ENCODE measurements around the gene DDX51. TPM values are rescaled to one million over a fixed set of nuclear protein-coding genes. Genes with fewer than 3 reads are reported as not detected.

The DDX51 gene
- total RNA-seq, 1 experiment from 2014 or later: 12.5 TPM

GRCh38 chr12:132165584-132165983 lies 21.5 kb upstream of the DDX51 start:
- no peaks in the 10 kb centered on the region for H3K36me3 ChIP-seq
- no peak overlapping the region for H3K4me3 ChIP-seq
- no peaks in the 10 kb centered on the region for H3K9me3 ChIP-seq (replicated peaks)
- H3K4me1 ChIP-seq: no peaks in the 10 kb centered on the region; the same call in 1 of the 2 replicates
- no peaks in the 10 kb centered on the region for H3K27me3 ChIP-seq
- H3K27ac ChIP-seq: no peak overlapping the region
- DNase-seq: no peak

DNA sequence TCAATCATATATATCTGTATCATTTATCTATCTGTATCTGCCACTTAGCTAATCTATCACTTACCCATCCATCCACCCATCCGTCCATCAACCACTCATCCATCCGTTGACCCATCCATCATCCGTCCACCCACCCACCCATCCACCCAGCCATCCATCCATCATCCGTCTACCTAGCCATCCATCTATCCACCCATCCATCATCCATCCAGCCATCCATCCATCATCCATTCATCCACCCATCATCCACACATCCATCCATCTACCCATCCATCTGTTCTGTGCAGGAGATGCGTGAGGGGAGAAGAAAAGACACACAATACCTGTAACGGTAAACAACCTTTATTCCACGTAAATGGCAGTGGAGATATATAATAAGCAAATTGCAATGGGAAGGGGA lies 20.3 kb upstream of the DDX51 start:
- Histone ChIP-seq H3K4me3 (no peak overlapping the region), H3K9me3 (replicated peaks) (no peaks in the 10 kb centered on the region), H3K36me3 (no peaks in the 10 kb centered on the region), H3K27me3 (no peaks in the 10 kb centered on the region), H3K4me1 (no peaks in the 10 kb centered on the region; the same call in 1 of the 2 replicates), H3K27ac (no peak overlapping the region)
- DNase-seq: no peak

DNA sequence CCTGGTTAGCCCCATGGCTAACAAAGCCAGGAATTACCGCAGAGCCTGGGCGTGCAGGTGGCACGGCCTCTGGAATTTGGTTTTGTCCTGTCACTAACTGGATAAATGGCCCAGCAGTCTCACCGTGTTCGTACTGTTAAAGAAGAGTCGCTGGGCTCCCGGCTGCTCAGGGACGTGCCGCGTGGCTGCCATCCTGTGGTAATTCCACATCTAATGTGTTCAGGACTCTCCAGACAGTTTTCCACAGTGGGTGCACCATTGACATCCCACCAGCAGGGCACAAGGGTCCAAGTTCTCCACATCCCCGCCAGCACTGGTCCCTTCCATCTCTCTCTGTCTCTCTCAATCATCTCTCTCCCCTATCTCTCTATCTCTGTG lies 19.8 kb upstream of the DDX51 start:
- Histone ChIP-seq H3K36me3 (no peaks in the 10 kb centered on the region), H3K27me3 (no peaks in the 10 kb centered on the region), H3K9me3 (replicated peaks) (no peaks in the 10 kb centered on the region), H3K27ac (no peak overlapping the region), H3K4me3 (no peak overlapping the region), H3K4me1 (no peaks in the 10 kb centered on the region; the same call in 1 of the 2 replicates)
- DNase-seq: peak; percentile 25 to 45

- no peaks in the 10 kb centered on the region; the same call in 1 of the 2 replicates for H3K4me1 ChIP-seq
- no peak overlapping the region for H3K27ac ChIP-seq
- H3K9me3 ChIP-seq (replicated peaks): no peaks in the 10 kb centered on the region
- H3K27me3 ChIP-seq: no peaks in the 10 kb centered on the region
- DNase-seq: no peak
- no peaks in the 10 kb centered on the region for H3K36me3 ChIP-seq
- H3K4me3 ChIP-seq: no peak overlapping the region
Observed at GRCh38 chr12:132163041-132163910, 19.2 kb upstream of the DDX51 start.

DNA sequence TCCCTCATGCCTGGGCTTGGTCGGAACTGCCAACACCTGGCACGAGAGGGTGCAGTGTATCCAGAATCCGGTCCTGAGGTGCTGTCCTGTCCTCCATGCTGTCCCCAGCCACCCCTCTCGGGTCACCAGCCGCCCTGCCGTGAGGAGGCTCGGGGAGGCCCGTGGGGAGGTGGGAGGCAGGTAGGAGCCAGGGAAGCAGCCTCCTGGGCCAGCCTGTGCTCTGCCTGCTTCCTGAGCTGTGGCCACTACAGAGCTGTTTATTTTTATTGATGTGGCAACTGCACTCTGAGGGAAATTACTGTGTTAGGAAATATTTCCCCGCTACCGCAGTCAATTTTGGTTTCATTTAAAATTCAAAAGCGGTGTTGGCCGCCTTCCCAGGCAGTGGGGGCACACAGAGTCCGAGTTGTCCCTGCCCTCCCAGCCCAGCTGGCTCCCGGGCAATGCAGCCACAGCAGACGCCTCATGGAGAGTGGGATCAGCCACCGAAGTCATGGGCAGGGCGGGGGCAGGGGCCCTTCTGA lies 18.5 kb upstream of the DDX51 start:
- H3K4me1 ChIP-seq: no peaks in the 10 kb centered on the region; the same call in 1 of the 2 replicates
- no peaks in the 10 kb centered on the region for H3K27me3 ChIP-seq
- no peak overlapping the region for H3K4me3 ChIP-seq
- H3K9me3 ChIP-seq (replicated peaks): no peaks in the 10 kb centered on the region; the same call in 1 of the 2 replicates
- H3K27ac ChIP-seq: no peak overlapping the region
- peaks cover 4% of the 10 kb centered on the region; the same call in 1 of the 2 replicates for H3K36me3 ChIP-seq
- peak; percentile 55 to 57 for DNase-seq

DNA sequence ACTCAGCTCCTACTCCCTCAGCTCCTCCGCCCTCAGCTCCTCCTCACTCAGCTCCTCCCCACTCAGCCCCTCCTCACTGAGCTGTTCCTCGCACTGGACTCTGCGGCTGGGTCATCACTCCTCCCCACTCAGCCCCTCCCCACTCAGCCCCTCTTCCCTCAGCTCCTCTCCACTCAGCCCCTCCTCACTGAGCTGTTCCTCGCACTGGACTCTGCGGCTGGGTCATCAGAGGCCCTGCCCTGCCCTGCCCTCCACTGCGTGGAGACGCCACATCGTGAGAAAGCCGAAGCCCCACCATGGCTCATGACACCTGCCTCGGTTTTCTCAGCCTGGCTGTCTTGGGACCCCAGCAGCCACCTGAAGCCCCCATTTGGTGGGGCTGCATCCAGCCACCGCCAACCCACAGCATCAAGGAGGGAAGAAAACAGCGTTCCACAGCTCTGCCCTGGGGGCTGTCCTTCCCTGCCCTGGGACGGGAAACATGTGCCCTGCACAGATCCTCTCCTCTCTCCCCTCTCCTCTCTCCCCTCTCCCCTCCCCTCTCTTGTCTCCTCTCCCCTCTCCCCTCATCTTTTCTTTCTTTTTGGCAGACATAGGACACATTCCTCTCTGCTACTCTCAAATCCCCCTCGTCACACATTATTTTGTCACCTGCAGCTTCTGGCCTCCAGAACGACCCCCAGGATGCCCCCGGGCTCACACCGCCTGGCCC lies 17.8 kb upstream of the DDX51 start:
- Histone ChIP-seq H3K27me3 (no peaks in the 10 kb centered on the region), H3K9me3 (replicated peaks) (no peaks in the 10 kb centered on the region; the same call in 1 of the 2 replicates), H3K4me3 (no peak overlapping the region), H3K4me1 (no peaks in the 10 kb centered on the region; the same call in 1 of the 2 replicates), H3K36me3 (peaks cover 4% of the 10 kb centered on the region; the same call in 1 of the 2 replicates), H3K27ac (no peak overlapping the region)
- no peak for DNase-seq

DNA sequence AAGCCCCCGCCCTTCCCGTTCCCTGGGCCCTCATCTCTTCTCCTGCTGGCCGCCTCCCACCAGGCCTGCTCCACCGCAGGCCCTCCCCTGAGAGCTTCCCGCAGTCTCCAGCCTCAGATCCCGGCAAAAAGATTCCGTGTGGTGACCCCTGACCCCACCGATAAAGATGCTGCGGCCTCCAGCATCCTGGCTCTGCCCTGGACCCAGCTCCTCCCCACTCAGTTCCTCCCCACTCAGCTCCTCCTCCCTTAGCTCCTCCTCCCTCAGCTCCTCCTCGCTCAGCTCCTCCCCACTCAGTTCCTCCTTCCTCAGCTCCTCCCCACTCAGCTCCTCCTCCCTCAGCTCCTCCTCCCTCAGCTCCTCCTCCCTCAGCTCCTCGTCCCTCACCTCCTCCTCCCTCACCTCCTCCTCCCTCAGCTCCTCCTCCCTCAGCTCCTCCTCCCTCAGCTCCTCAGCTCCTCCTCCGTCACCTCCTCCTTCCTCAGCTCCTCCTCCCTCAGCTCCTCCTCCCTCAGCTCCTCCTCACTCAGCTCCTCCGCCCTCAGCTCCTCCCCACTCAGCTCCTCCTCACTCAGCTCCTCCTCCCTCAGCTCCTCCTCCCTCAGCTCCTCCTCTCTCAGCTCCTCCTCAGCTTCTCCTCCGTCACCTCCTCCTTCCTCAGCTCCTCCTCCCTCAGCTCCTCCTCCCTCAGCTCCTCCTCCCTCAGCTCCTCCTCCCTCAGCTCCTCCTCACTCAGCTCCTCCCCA lies 17.1 kb upstream of the DDX51 start:
- Histone ChIP-seq H3K4me3 (no peak overlapping the region), H3K27ac (no peak overlapping the region), H3K9me3 (replicated peaks) (no peaks in the 10 kb centered on the region; the same call in 1 of the 2 replicates), H3K36me3 (peaks cover 4% of the 10 kb centered on the region; the same call in 1 of the 2 replicates), H3K27me3 (no peaks in the 10 kb centered on the region), H3K4me1 (no peaks in the 10 kb centered on the region; the same call in 1 of the 2 replicates)
- no peak for DNase-seq

- Histone ChIP-seq H3K27ac (no peak overlapping the region), H3K36me3 (peaks cover 4% of the 10 kb centered on the region; the same call in 1 of the 2 replicates), H3K27me3 (no peaks in the 10 kb centered on the region), H3K9me3 (replicated peaks) (no peaks in the 10 kb centered on the region; the same call in 1 of the 2 replicates), H3K4me3 (no peak overlapping the region), H3K4me1 (no peaks in the 10 kb centered on the region; the same call in 1 of the 2 replicates)
- DNase-seq: no peak
Observed at GRCh38 chr12:132160601-132161035, 16.5 kb upstream of the DDX51 start.

DNA sequence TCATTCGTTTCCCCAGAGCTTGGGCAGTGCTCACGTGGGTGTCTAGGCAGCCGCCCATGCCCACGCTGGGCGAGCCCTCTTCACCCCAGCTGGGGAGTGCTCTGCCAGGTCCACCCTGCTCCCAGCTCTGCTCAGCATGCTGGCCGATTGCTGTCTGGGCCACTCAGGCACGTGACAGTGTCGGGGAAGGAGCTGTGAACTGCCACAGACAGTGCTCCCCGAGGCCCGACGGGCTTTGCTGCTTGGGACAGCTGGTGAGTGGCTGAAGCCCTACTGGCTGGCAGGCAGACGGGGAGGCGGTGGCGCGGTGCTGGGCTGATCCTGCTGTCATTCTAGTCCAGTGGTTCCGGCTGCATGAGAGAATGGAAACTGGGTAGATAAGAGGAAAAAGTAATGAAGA lies 15.9 kb upstream of the DDX51 start:
- no peaks in the 10 kb centered on the region; the same call in 1 of the 2 replicates for H3K4me1 ChIP-seq
- no peaks in the 10 kb centered on the region; the same call in 1 of the 2 replicates for H3K9me3 ChIP-seq (replicated peaks)
- H3K4me3 ChIP-seq: no peak overlapping the region
- peaks cover 4% of the 10 kb centered on the region; the same call in 1 of the 2 replicates for H3K36me3 ChIP-seq
- no peak overlapping the region for H3K27ac ChIP-seq
- H3K27me3 ChIP-seq: no peaks in the 10 kb centered on the region
- DNase-seq: no peak

GRCh38 chr12:132159555-132160003 lies 15.5 kb upstream of the DDX51 start:
- Histone ChIP-seq H3K27ac (no peak overlapping the region), H3K4me1 (no peaks in the 10 kb centered on the region; the same call in 1 of the 2 replicates), H3K36me3 (peaks cover 4% of the 10 kb centered on the region; the same call in 1 of the 2 replicates), H3K4me3 (no peak overlapping the region), H3K9me3 (replicated peaks) (no peaks in the 10 kb centered on the region; the same call in 1 of the 2 replicates), H3K27me3 (no peaks in the 10 kb centered on the region)
- DNase-seq: no peak

GRCh38 chr12:132158677-132159554 lies 14.8 kb upstream of the DDX51 start:
- Histone ChIP-seq H3K36me3 (peaks cover 4% of the 10 kb centered on the region; the same call in 1 of the 2 replicates), H3K4me1 (no peaks in the 10 kb centered on the region; the same call in 1 of the 2 replicates), H3K9me3 (replicated peaks) (no peaks in the 10 kb centered on the region; the same call in 1 of the 2 replicates), H3K27me3 (no peaks in the 10 kb centered on the region), H3K27ac (no peak overlapping the region), H3K4me3 (no peak overlapping the region)
- DNase-seq: no peak

- H3K27ac ChIP-seq: no peak overlapping the region
- H3K4me1 ChIP-seq: no peaks in the 10 kb centered on the region; the same call in 1 of the 2 replicates
- no peaks in the 10 kb centered on the region for H3K27me3 ChIP-seq
- peaks cover 4% of the 10 kb centered on the region; the same call in 1 of the 2 replicates for H3K36me3 ChIP-seq
- no peaks in the 10 kb centered on the region; the same call in 1 of the 2 replicates for H3K9me3 ChIP-seq (replicated peaks)
- H3K4me3 ChIP-seq: no peak overlapping the region
- DNase-seq: no peak
Observed at GRCh38 chr12:132157733-132158409, 13.8 kb upstream of the DDX51 start.

All from SJCRH30 (cell line).